Vagina (tissue), 2 donors: Measurements from ENCODE around the gene KCNA10.

Experiments
- CTCF ChIP-seq, 3 experiments: fragments of 450-650 bp in 2 of 3; fragments of 200-600 bp in 1 of 3; sonication (generic) in 1 of 3; IDR thresholded peaks; one replicate each; pipeline ENCODE4 v1.5.1; 2017 to 2019; ENCODE audit warnings: antibody characterized with exemption in 3 of 3, mild to moderate bottlenecking in 2 of 3, moderate library complexity in 2 of 3
- POLR2AphosphoS5 ChIP-seq, 2 donors: sonication (generic); formaldehyde crosslinking; IDR thresholded peaks; one replicate each; pipeline ENCODE4 v1.9.0; 2017; ENCODE audit warnings: antibody characterized with exemption in 2 of 2, mild to moderate bottlenecking in 2 of 2, low read depth in 1 of 2; ENCODE audit not compliant: insufficient read depth in 1 of 2

GRCh38 chr1:110502402-110503151 is 16.4 kb downstream of the KCNA10 start:
- TF ChIP-seq CTCF (IDR thresholded peaks at IDR 0.05) = no peak
- no peak for TF ChIP-seq POLR2AphosphoS5 (IDR thresholded peaks at IDR 0.05; ENCODE audit: insufficient read depth in 1 of 2, low read depth in 1 of 2)
